Heart left ventricle (tissue), 16 donors: ENCODE measurements around the gene TFB2M. TPM values are rescaled to one million over a fixed set of nuclear protein-coding genes. Genes with fewer than 3 reads are reported as not detected.

ENCODE experiments used
- ATAC-seq, 4 donors: fragments of 200-7000 bp; cut with Tn5 transposase; one replicate each; pipeline ENCODE4 v1.9.1; 2020 to 2022; ENCODE audit warnings: moderate library complexity in 4 of 4, mild to moderate bottlenecking in 3 of 4, moderate number of reproducible peaks in 1 of 4
- DNase-seq, 5 donors: peaks; one replicate each; pipeline ENCODE4 v3.0.0-alpha.2; 2020
- H3K27ac ChIP-seq, 12 donors: fragments of 200-600 bp; sonication (generic) in 4 of 12; one replicate each; pipeline versions ENCODE4 v1.5.0 to v1.8.0; 2016 to 2022; ENCODE audit warnings: mild to moderate bottlenecking in 2 of 12
- H3K27me3 ChIP-seq, 9 donors: fragments of 200-600 bp; sonication (generic) in 2 of 9; one replicate each; pipeline versions ENCODE4 v1.5.1 to v1.8.0; 2016 to 2022; ENCODE audit warnings: mild to moderate bottlenecking in 3 of 9
- H3K36me3 ChIP-seq, 9 donors: fragments of 200-600 bp; sonication (generic) in 2 of 9; one replicate each; pipeline versions ENCODE4 v1.5.0 to v1.8.0; 2018 to 2022; ENCODE audit warnings: mild to moderate bottlenecking in 2 of 9
- H3K4me1 ChIP-seq, 12 donors: fragments of 200-600 bp; sonication (generic) in 4 of 12; one replicate each; pipeline versions ENCODE4 v1.5.0 to v1.8.0; 2016 to 2022; ENCODE audit warnings: mild to moderate bottlenecking in 3 of 12
- H3K4me3 ChIP-seq, 12 donors: fragments of 200-600 bp; sonication (generic) in 4 of 12; one replicate each; pipeline versions ENCODE4 v1.5.0 to v1.8.0; 2017 to 2022; ENCODE audit warnings: mild to moderate bottlenecking in 9 of 12, moderate library complexity in 4 of 12
- H3K9me3 ChIP-seq, 12 donors: fragments of 200-600 bp; sonication (generic) in 4 of 12; one replicate each; pipeline versions ENCODE4 v1.5.0 to v1.8.0; 2016 to 2022; ENCODE audit warnings: mild to moderate bottlenecking in 1 of 12
- CTCF ChIP-seq, 12 donors: fragments of 200-600 bp; sonication (generic) in 4 of 12; IDR thresholded peaks; one replicate each; pipeline versions ENCODE4 v1.5.0 to v1.8.0; 2018 to 2022; ENCODE audit warnings: antibody characterized with exemption in 12 of 12, mild to moderate bottlenecking in 5 of 12
- POLR2A ChIP-seq, 2 donors: fragments of 450-650 bp; IDR thresholded peaks; one replicate each; pipeline ENCODE4 v1.6.1; 2017; ENCODE audit warnings: antibody characterized with exemption in 2 of 2, mild to moderate bottlenecking in 2 of 2, moderate library complexity in 2 of 2
- WGBS, 4 donors: extraction: QIAGEN DNeasy Blood & Tissue Kit in 2 of 4; methylation state at CpG; one replicate each; pipeline versions ENCODE4 v1.1.5 to v1.1.7; 2013 to 2018; 5-methylcytosine and 5-hydroxymethylcytosine counted together
- intact Hi-C, 10 donors: fragments of 100-400 bp; cut with DNase I; formaldehyde crosslinking; loops; one replicate each; pipeline versions ENCODE4 v1.11.1 to v1.14.2; 2022
- polyA plus RNA-seq, 2 donors: library from polyadenylated mRNA; stranded (reverse); fragments of 200-250 nt; gene quantifications; one replicate each; pipeline ENCODE4 v1.2.3, GENCODE V29; 2013
- total RNA-seq, 9 donors: library from RNA; depleted of rRNA in 2 of 9; stranded (reverse); fragments of >200 nt in 2 of 9; fragmentation: NEBNext Ultra II Directional in 3 of 9; extraction: Animal tissue kit (Norgen Biotek cat#: 25700) in 3 of 9; gene quantifications; one replicate each; pipeline versions ENCODE4 v1.1.0 to v1.2.4, GENCODE V29; 2016 to 2023
- donor health status: ischemic (EF 13 %, LVEDD 7.1; RV severe dilation, severe dysfunction).
- donor health status: healthy with polysubstance abuse.
- donor health status: DM: no; HTN: yes; CAD: no.
- donor health status: DM: no; HTN: no; CAD: no.
- donor health status: ischemic (EF 25% LVEDD 6.9; RV normal size, moderate dysfunction).
- donor health status: ischemic (EF 25% LVEDD 5.7; RV mildly dilated, moderate dysfunction).
- donor health status: healthy.
- donor health status: DM: yes; HTN: yes; CAD: no.
- donor health status: ischemic (EF 35%, LVEDD 5.7; RV mildly dilated, moderate dysfunction).
- donor health status: nonischemic (EF 11% LVEDD 7.7; RV severe dilation, severe dysfunction).
- donor health status: DM: yes; HTN: yes; CAD: no.
- donor health status: PGD.
- donor health status: ischemic (EF 29% LVEDD 5.4; RV normal size, mild dysfunction).
- donor health status: nonischemic (EF 23%, LVEDD 6.1; RV moderate dilation, normal function).

Gene TFB2M
- total and polyA plus RNA-seq, 11 donors: 4.2 to 18.6 (median 12.8) TPM

DNA sequence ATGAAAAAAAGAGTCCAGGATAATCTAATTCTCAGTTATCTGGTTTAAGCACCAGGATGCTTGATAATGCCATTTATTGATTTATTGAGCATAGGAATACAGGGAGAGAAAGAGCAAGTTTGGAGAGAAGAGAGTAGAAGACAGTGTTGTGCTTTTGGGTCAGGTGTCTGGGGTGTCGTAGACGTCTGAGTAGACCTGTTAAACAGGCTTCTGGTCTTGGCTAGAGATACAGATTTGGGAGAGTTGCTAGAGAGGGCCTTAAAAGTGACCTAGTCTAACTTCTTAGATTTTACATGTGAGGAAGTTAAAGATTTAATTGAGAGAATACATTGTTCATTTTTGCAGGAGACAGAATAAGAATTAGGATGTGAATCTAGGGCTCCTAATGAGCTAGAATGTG, 34.5 kb upstream of the TFB2M start:
- H3K27ac ChIP-seq: no peak overlapping the region
- peaks cover 0 to 45% (median 15%) of the 10 kb centered on the region in 12 donors for H3K4me1 ChIP-seq
- H3K36me3 ChIP-seq: no peaks in the 10 kb centered on the region
- DNase-seq (no peak), ATAC-seq (no peak)
- peaks cover 0 to 5% (median 0%) of the 10 kb centered on the region in 12 donors for H3K9me3 ChIP-seq
- H3K27me3 ChIP-seq: no peaks in the 10 kb centered on the region
- intact Hi-C loops: loop anchor here in 1 of 10 donors (5.0 kb wide), 1 partner anchor 33 kb away; the partner anchor contains the start of genes CNST and TFB2M
- H3K4me3 ChIP-seq: no peak overlapping the region
- 88 to 93% (median 92%) methylated on average over 2 of the region's 2 CpGs for WGBS, 4 donors
- TF ChIP-seq POLR2A (IDR thresholded peaks at IDR 0.05) (no peak), CTCF (IDR thresholded peaks at IDR 0.05) (no peak)

DNA sequence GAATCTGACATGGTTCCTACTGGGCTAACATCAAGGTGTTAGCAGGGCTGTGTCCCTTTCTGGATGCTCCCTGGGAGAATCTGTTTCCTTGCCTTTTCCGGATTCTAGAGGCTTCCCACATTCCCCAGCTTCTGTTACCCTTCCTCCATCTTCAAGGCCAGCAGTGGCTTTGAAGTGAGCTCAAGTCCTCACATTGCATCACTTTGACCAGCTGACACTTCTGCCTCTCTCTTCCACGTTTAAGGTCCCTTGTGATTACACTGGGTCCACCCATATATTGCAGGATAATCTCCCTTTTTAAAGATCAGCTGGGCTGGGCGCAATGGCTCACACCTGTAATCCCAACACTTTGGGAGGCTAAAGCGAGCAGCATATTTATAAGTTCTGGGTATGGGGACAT, 33.3 kb upstream of the TFB2M start:
- 78 to 82% (median 79%) methylated on average over 4 of the region's 4 CpGs for WGBS, 4 donors
- DNase-seq: no peak
- H3K36me3 ChIP-seq: peaks cover 0 to 8% (median 0%) of the 10 kb centered on the region in 9 donors
- TF ChIP-seq POLR2A (IDR thresholded peaks at IDR 0.05) (no peak), CTCF (IDR thresholded peaks at IDR 0.05) (no peak)
- no peaks in the 10 kb centered on the region for H3K27me3 ChIP-seq
- no peak overlapping the region for H3K4me3 ChIP-seq
- ATAC-seq: no peak
- no peak overlapping the region for H3K27ac ChIP-seq
- peaks cover 0 to 45% (median 15%) of the 10 kb centered on the region in 12 donors for H3K4me1 ChIP-seq
- intact Hi-C loops: no loop called here
- peaks cover 0 to 5% (median 0%) of the 10 kb centered on the region in 12 donors for H3K9me3 ChIP-seq

- H3K9me3 ChIP-seq: no peaks in the 10 kb centered on the region
- peak overlapping the region in 11 of 12 donors; percentile 27 to 74 (median 68) for H3K27ac ChIP-seq
- H3K36me3 ChIP-seq: peaks cover 0 to 16% (median 0%) of the 10 kb centered on the region in 9 donors
- ATAC-seq (peak in 1 of 4 donors; percentile 2), DNase-seq (no peak)
- intact Hi-C loops: no loop called here
- H3K4me1 ChIP-seq: peaks cover 0 to 45% (median 15%) of the 10 kb centered on the region in 12 donors
- no peak for TF ChIP-seq POLR2A (IDR thresholded peaks at IDR 0.05)
- TF ChIP-seq CTCF (IDR thresholded peaks at IDR 0.05): no peak
- WGBS, 4 donors: 90 to 97% (median 95%) methylated on average over 7 of the region's 7 CpGs
- no peak overlapping the region for H3K4me3 ChIP-seq
- H3K27me3 ChIP-seq: no peaks in the 10 kb centered on the region
Measured at GRCh38 chr1:246597971-246598370, 31.9 kb upstream of the TFB2M start.

DNA sequence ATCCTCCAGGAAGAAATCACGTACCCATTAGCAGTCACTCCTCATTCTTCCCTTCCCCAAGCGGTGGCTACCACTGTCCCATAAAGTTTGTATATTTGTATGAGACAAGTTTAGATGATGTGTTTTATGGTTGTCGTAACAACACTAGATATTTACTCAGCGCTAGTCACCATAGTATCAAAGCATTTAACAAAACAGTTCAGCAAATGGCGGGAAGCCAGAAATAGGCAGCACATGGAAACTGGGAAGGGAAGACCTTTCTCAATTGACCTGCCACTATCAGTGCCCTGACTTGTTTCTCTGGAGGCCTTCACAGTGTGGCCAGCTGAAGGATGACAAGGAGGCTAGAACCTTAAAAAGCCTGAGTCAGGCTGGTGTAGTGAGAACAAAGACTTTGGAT, 31.3 kb upstream of the TFB2M start:
- Histone ChIP-seq H3K4me3 (peak overlapping the region in 1 of 12 donors; percentile 21), H3K27me3 (no peaks in the 10 kb centered on the region), H3K4me1 (peaks cover 0 to 48% (median 17%) of the 10 kb centered on the region in 12 donors), H3K9me3 (no peaks in the 10 kb centered on the region), H3K27ac (peak overlapping the region; percentile 23 to 74 (median 64)), H3K36me3 (peaks cover 0 to 16% (median under 1%) of the 10 kb centered on the region in 9 donors)
- peak in 4 of 5 donors; percentile 66 to 85 (median 75) for DNase-seq
- 33 to 44% (median 41%) methylated on average over 5 of the region's 5 CpGs for WGBS, 4 donors
- ATAC-seq: peak; percentile 88 to 97 (median 94)
- no peak for TF ChIP-seq POLR2A (IDR thresholded peaks at IDR 0.05)
- no peak for TF ChIP-seq CTCF (IDR thresholded peaks at IDR 0.05)
- intact Hi-C loops: no loop called here
